Fibroblast of pulmonary artery (primary cell): ENCODE measurements around the gene KMT5B.
A peak's percentile ranks its signal among the peaks of the same experiment; 100 is the strongest.

ENCODE experiments used
- DNase-seq: peaks from one replicate; pipeline ENCODE4 v3.0.0-alpha.2; 2010; ENCODE audit warnings: low read depth
- H3K4me3 ChIP-seq: replicated peaks from 2 replicates; pipeline ENCODE4 v1.5.1; 2011; ENCODE audit warnings: low read depth, mild to moderate bottlenecking, control low read depth, low read length, moderate library complexity
- TF ChIP-seq, protein P1 (sequence below): IDR thresholded peaks from 2 replicates; pipeline ENCODE4 v1.5.1; 2011; ENCODE audit warnings: mild to moderate bottlenecking, control low read depth, low read length, inconsistent platforms; ENCODE audit errors: missing control alignments

KMT5B gene

DNA sequence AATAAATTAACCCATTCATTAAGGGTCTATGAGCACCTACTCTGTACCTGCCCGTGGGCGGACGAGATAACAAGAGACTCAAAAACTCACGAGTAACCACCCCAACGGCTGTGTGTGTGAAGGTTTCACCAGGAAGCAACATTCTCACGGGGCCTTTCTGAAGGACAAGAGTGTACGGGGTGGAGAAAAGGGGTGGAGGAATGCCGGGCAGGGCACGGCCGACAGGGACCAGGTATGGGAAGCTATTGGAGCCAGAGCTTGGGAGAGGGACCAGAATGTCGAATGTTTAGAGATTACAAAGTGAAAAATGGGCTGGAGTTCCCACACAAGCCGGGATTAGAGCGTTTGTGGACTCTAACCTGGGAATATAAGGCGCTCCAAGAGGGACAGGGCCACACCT is 1.6 kb downstream of the KMT5B start:
- TF ChIP-seq, protein P1, sequence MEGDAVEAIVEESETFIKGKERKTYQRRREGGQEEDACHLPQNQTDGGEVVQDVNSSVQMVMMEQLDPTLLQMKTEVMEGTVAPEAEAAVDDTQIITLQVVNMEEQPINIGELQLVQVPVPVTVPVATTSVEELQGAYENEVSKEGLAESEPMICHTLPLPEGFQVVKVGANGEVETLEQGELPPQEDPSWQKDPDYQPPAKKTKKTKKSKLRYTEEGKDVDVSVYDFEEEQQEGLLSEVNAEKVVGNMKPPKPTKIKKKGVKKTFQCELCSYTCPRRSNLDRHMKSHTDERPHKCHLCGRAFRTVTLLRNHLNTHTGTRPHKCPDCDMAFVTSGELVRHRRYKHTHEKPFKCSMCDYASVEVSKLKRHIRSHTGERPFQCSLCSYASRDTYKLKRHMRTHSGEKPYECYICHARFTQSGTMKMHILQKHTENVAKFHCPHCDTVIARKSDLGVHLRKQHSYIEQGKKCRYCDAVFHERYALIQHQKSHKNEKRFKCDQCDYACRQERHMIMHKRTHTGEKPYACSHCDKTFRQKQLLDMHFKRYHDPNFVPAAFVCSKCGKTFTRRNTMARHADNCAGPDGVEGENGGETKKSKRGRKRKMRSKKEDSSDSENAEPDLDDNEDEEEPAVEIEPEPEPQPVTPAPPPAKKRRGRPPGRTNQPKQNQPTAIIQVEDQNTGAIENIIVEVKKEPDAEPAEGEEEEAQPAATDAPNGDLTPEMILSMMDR: no peak
- no peak for DNase-seq
- H3K4me3 ChIP-seq: peak overlapping the region; percentile 94

DNA sequence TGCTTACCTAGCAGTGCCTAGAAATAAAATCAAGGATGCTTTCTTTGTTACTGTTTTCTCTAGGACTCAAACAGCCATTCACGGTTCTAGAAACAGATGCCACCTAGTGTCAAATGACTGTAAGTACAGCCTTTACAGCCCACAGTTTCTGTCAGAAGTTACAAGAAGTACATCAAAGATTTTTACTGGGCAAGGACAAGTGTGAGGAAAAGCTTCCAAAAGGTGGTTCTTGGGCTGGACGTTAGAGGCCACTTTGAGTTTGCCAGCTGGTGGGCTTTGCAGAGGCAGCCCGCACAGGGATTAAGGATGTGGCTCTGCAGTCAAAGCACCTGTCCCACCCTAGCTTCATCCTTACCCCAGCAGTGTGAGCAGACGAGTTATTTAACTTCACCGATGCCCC is 6.9 kb downstream of the KMT5B start:
- H3K4me3 ChIP-seq: no peak overlapping the region
- peak; percentile 79 for DNase-seq
- TF ChIP-seq, protein P1: peak; percentile 86

DNA sequence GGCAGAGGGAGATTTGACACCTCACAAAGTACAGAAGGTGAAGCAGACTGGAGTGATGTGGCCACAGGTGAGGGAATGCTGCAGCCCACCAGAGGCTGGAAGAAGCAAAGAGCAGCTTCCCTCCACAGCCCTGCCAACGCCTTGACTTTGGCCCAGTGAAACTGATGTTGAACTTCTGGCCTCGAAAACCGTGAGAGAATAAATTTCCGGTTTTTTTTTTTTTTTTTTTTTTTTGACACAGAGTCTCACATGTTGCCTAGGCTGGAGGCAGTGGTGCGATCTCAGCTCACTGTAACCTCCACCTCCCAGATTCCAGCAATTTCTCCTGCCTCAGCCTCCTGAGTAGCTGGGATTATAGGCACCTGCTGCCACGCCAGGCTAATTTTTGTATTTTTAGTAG is 8.7 kb downstream of the KMT5B start:
- TF ChIP-seq, protein P1: no peak
- no peak for DNase-seq
- H3K4me3 ChIP-seq: no peak overlapping the region

DNA sequence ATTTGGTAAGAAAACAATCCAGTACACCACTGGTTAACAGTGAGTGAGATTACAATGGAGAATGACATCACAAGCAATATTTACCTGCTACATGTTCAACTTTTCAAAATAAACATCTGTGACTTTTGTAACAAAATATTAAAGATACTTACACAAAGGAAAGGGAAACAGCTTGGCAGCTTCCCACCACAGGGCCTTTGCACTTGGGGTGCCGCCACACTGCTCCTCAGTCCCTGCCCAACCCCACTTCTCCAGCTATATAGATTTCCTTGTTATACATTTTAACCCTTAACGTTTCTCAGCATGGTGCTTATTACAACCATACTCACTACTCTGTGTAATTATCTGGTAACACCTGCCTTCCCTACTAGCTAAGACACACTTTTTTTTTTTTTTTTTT is 10.9 kb downstream of the KMT5B start:
- TF ChIP-seq, protein P1: no peak
- no peak overlapping the region for H3K4me3 ChIP-seq

DNA sequence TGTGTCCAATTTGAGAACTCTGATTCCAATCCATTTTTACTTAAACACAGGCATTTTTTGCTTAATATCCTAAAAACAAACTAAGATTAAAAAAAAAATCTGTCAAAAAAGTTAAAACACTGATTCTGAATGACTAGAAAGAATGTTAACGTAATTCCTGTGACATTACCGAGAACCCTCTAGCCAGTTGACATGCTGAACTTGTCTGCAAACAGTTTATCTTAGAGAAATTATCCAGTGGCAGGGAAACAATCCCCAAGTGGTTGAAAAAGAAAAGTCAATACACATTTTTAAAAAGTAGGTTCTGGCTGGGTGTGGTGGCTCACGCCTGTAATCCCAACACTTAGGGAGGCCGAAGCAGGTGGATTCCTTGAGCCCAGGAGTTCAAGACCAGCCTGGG is 11.6 kb downstream of the KMT5B start:
- no peak for DNase-seq
- H3K4me3 ChIP-seq: no peak overlapping the region
- TF ChIP-seq, protein P1: no peak

More for the DNA sequence above, 10.9 kb downstream of the KMT5B start:
- no peak for DNase-seq

DNA sequence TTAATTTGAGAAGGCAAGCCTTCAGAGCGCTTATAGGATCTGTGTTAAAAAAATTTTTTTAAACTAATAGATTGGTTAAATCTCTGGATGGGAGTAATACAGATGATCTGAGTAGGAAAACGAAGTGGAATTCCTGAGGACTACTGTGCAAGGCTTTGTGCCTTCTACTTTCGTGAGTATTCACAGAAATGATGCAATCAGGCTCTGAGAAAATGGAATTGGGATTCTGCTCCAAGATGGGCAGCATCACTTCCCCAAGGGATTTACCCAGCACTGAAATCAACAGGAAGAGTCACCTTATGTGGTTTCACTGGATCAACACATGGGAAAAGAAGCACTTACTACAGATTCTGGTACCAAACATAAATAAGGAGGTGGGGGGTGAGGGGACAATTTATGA is 12.5 kb downstream of the KMT5B start:
- TF ChIP-seq, protein P1: no peak
- DNase-seq: peak; percentile 77

DNA sequence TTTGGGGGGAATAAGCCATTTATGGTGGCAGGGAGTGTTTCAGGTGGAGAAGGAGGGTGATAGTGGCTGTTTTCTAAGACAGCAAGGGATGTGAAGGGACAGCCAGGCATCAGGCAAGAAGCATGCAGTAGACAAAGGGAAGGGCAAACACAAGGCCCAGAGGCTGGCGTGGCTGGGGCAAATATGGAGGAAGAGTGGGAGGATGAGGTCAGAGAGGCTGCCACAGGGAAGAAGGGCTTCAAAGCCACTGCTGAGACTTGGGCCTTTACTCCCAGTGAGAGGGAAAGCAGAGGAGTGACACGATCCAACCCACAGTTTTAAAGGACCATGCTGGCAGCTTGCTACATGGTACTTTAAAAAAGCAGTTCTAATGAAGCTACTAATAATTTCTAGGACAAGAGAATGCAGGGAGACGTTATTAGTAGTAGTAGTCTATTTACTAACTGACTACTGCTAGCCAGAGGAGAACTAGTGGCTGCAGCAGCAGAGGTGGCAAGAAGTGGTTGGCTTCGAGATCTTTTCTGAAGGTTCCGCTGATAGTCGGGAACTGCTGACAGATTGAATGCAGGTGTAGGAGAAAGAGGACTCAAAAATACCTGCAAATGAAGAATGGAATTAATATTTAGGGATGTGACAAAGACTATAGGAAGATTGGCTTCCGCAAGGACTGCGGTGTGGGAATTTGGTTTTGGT is 13.7 kb downstream of the KMT5B start:
- TF ChIP-seq, protein P1: no peak
- H3K4me3 ChIP-seq: no peak overlapping the region
- no peak for DNase-seq

More for the DNA sequence above, 12.5 kb downstream of the KMT5B start:
- H3K4me3 ChIP-seq: no peak overlapping the region
